Measurements from ENCODE around the gene OXLD1. TPM values are rescaled to one million over a fixed set of nuclear protein-coding genes. Genes with fewer than 3 reads are reported as not detected.

OXLD1 gene
- total and polyA plus RNA-seq, 4 donors = 8.9 to 77.7 (median 48.2) TPM

- DNase-seq (no peak), ATAC-seq (ENCODE audit: insufficient read depth, low FRiP score) (no peak)
- Histone ChIP-seq H3K9ac (ENCODE audit: insufficient read depth in 1 of 2, low read length in 2 of 2) (no peak overlapping the region), H3K36me3 (ENCODE audit: control insufficient read depth in 4 of 4, insufficient read depth in 4 of 4, low read length in 4 of 4) (peaks cover 0 to 24% (median 5%) of the 10 kb centered on the region in 4 donors), H3K27ac (ENCODE audit: low read depth in 1 of 2, low read length in 1 of 2) (no peak overlapping the region), H3K4me3 (no peak overlapping the region), H3K27me3 (ENCODE audit: control insufficient read depth in 3 of 3, insufficient read depth in 3 of 3, low read length in 2 of 3) (peaks cover 0 to 8% (median 8%) of the 10 kb centered on the region in 3 donors), H3K9me3 (ENCODE audit: control insufficient read depth in 4 of 4, insufficient read depth in 3 of 4, low read length in 3 of 4) (no peaks in the 10 kb centered on the region), H3K4me1 (ENCODE audit: control insufficient read depth in 5 of 5, insufficient read depth in 5 of 5, low read length in 5 of 5) (peaks cover 0 to 33% (median 20%) of the 10 kb centered on the region in 5 donors)
- TF ChIP-seq, protein P1, sequence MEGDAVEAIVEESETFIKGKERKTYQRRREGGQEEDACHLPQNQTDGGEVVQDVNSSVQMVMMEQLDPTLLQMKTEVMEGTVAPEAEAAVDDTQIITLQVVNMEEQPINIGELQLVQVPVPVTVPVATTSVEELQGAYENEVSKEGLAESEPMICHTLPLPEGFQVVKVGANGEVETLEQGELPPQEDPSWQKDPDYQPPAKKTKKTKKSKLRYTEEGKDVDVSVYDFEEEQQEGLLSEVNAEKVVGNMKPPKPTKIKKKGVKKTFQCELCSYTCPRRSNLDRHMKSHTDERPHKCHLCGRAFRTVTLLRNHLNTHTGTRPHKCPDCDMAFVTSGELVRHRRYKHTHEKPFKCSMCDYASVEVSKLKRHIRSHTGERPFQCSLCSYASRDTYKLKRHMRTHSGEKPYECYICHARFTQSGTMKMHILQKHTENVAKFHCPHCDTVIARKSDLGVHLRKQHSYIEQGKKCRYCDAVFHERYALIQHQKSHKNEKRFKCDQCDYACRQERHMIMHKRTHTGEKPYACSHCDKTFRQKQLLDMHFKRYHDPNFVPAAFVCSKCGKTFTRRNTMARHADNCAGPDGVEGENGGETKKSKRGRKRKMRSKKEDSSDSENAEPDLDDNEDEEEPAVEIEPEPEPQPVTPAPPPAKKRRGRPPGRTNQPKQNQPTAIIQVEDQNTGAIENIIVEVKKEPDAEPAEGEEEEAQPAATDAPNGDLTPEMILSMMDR (IDR thresholded peaks at IDR 0.05; ENCODE audit: control extremely low read depth, extremely low read depth) = no peak
- WGBS, 2 donors = 94% methylated on average over 17 of the region's 17 CpGs
These were observed 39.8 kb upstream of the OXLD1 start for GRCh38 chr17:81706232-81706611.

DNA sequence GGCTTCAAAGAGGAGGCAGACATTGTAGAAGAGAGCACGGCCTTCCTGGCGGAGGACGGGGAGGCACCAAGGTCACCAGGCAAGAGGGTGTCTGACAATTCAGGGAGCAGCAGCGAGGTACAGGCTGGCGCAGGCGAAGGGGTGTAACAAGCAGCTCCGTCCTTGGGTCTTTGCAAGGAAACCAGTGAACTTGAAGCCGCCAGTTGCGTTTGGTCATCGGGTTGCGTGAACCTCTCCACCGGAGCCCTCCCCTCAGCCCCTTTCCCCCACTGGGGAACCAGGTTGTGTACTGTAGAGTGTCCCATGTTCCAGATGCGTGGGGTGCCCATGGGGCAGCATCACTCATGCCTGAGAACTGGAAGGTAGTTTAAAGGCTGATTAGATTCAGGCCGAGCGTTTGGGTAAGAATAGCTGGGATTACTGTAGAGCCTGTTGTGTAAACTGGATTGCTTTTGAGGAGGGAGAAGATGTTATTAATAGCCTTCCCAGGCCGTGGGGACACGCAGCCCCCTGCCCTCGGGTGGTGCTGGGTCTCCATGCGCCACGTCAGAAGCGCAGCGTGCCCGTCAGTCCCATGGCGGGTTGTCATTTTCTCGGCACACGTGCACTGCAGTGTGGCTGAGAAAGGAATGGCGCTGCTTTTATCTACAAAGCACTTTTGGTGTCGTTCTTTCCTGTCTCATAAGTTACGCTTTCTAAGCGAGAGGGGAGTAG is 39.3 kb upstream of the OXLD1 start:
- peaks cover 0 to 3% (median 2%) of the 10 kb centered on the region in 3 donors for H3K27me3 ChIP-seq (ENCODE audit: control insufficient read depth in 3 of 3, insufficient read depth in 3 of 3, low read length in 2 of 3)
- ATAC-seq (ENCODE audit: insufficient read depth, low FRiP score) (no peak), DNase-seq (no peak)
- no peak overlapping the region for H3K9ac ChIP-seq (ENCODE audit: insufficient read depth in 1 of 2, low read length in 2 of 2)
- H3K27ac ChIP-seq (ENCODE audit: low read depth in 1 of 2, low read length in 1 of 2) = no peak overlapping the region
- no peak overlapping the region for H3K4me3 ChIP-seq
- peaks cover 0 to 32% (median 15%) of the 10 kb centered on the region in 5 donors for H3K4me1 ChIP-seq (ENCODE audit: control insufficient read depth in 5 of 5, insufficient read depth in 5 of 5, low read length in 5 of 5)
- TF ChIP-seq, protein P1 (IDR thresholded peaks at IDR 0.05; ENCODE audit: control extremely low read depth, extremely low read depth) = no peak
- H3K36me3 ChIP-seq (ENCODE audit: control insufficient read depth in 4 of 4, insufficient read depth in 4 of 4, low read length in 4 of 4) = peaks cover 0 to 29% (median 5%) of the 10 kb centered on the region in 4 donors
- WGBS, 2 donors = 93 to 95% methylated on average over 30 of the region's 30 CpGs
- no peaks in the 10 kb centered on the region for H3K9me3 ChIP-seq (ENCODE audit: control insufficient read depth in 4 of 4, insufficient read depth in 3 of 4, low read length in 3 of 4)

DNA sequence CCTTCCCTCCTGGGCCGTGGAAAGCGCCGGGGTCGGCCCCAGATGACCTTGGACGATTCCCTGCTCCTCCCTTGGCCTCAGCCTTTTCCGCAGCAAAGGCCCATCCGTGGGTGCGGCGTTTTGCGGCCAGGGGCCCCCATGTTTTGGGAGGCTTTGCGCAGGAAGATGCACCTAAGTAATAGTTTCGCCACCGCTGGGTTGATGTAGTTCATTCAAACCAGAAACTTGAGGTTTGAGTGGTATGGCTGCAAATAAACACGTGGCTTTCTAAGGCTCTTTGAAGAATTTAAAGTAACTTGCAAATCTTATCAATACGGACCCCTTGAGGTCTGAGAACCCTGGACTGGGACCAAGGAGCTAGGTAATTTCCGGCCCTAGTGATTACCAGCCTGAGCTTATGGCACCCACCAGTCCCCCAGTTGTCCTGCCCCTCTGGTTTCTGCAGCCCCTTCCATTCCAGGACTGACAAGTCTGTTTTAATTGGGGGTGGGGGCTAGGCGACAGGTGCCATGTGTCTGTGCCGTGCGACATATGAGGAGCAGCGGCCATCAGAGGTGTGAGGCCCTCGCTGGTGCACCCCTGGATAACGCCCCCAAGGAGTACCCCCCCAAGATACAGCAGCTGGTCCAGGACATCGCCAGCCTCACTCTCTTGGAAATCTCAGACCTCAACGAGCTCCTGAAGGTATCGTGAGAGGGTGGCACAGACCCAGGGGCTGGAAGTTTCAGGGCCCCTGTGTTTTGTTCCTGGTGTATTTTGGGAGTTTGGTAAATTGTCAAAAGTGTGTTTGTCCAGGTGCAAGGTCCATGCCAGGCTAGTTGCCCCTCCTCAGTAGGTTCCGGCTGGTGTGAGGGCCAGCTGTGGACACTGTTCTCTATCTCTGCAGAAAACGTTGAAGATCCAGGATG is 37.6 kb upstream of the OXLD1 start:
- peak overlapping the region; percentile 92 to 96 for H3K27ac ChIP-seq (ENCODE audit: low read depth in 1 of 2, low read length in 1 of 2)
- 28 to 42% methylated on average over 22 to 27 of the region's 27 CpGs for WGBS, 2 donors
- TF ChIP-seq, protein P1 (IDR thresholded peaks at IDR 0.05; ENCODE audit: control extremely low read depth, extremely low read depth) = no peak

More for the DNA sequence above, 37.6 kb upstream of the OXLD1 start:
- Histone ChIP-seq H3K36me3 (ENCODE audit: control insufficient read depth in 4 of 4, insufficient read depth in 4 of 4, low read length in 4 of 4) (peaks cover 0 to 39% (median 8%) of the 10 kb centered on the region in 4 donors), H3K9ac (ENCODE audit: insufficient read depth in 1 of 2, low read length in 2 of 2) (peak overlapping the region; percentile 42 to 63), H3K4me1 (ENCODE audit: control insufficient read depth in 5 of 5, insufficient read depth in 5 of 5, low read length in 5 of 5) (peaks cover 0 to 29% (median 10%) of the 10 kb centered on the region in 5 donors), H3K4me3 (peak overlapping the region; percentile 67), H3K9me3 (ENCODE audit: control insufficient read depth in 4 of 4, insufficient read depth in 3 of 4, low read length in 3 of 4) (no peaks in the 10 kb centered on the region), H3K27me3 (ENCODE audit: control insufficient read depth in 3 of 3, insufficient read depth in 3 of 3, low read length in 2 of 3) (no peaks in the 10 kb centered on the region)
- DNase-seq = no peak
- ATAC-seq (ENCODE audit: insufficient read depth, low FRiP score) = no peak

Measured in lung (tissue), 12 donors.